HepG2 (cell line): Measurements from ENCODE around the gene SPNS2. TPM values are rescaled to one million over a fixed set of nuclear protein-coding genes. Genes with fewer than 3 reads are reported as not detected.
A peak's percentile ranks its signal among the peaks of the same experiment; 100 is the strongest.

Experiments
- ARID3A ChIP-seq: IDR thresholded peaks from 2 replicates; pipeline ENCODE4 v1.6.1; 2012; ENCODE audit warnings: low read depth, low read length, improper control_type of control experiment
- ARID5B ChIP-seq: IDR thresholded peaks from 2 replicates; pipeline ENCODE4 v1.4.0; 2020; ENCODE audit warnings: mild to moderate bottlenecking, missing genetic modification reagents
- ATF3 ChIP-seq: sonication (generic); formaldehyde crosslinking; IDR thresholded peaks from 2 replicates; pipeline ENCODE4 v1.4.0; 2020; ENCODE audit warnings: missing genetic modification reagents
- BCL6 ChIP-seq: IDR thresholded peaks from 2 replicates; pipeline ENCODE4 v1.6.1; 2016; ENCODE audit warnings: missing genetic modification reagents, missing compliant biosample characterization
- CBX5 ChIP-seq: sonication (generic); formaldehyde crosslinking; IDR thresholded peaks from 2 replicates; pipeline ENCODE4 v1.4.0; 2020; ENCODE audit warnings: missing genetic modification reagents, borderline replicate concordance
- CSRNP1 ChIP-seq: sonication (generic); formaldehyde crosslinking; IDR thresholded peaks from 2 replicates; pipeline ENCODE4 v1.8.1; 2023; ENCODE audit warnings: mild to moderate bottlenecking, missing genetic modification reagents
- GPN1 ChIP-seq: sonication (generic); formaldehyde crosslinking; IDR thresholded peaks from 2 replicates; pipeline ENCODE4 v1.5.1; 2020; ENCODE audit warnings: missing genetic modification reagents, borderline replicate concordance
- HDAC6 ChIP-seq: fragments of 200-600 bp; sonication (generic); IDR thresholded peaks from 2 replicates; pipeline ENCODE4 v1.7.0; 2017; ENCODE audit warnings: mild to moderate bottlenecking, antibody characterized with exemption, low read length, low read depth
- KLF13 ChIP-seq: sonication (generic); formaldehyde crosslinking; IDR thresholded peaks from 2 replicates; pipeline ENCODE4 v1.4.0; 2020; ENCODE audit warnings: mild to moderate bottlenecking, missing genetic modification reagents
- MEIS1 ChIP-seq: sonication (generic); formaldehyde crosslinking; IDR thresholded peaks from 2 replicates; pipeline ENCODE4 v1.9.0; 2021; ENCODE audit warnings: mild to moderate bottlenecking, missing genetic modification reagents, moderate library complexity, borderline replicate concordance
- MXD1 ChIP-seq: sonication (generic); formaldehyde crosslinking; IDR thresholded peaks from 2 replicates; pipeline ENCODE4 v1.4.0; 2020; ENCODE audit warnings: mild to moderate bottlenecking, missing genetic modification reagents
- PAWR ChIP-seq: sonication (generic); formaldehyde crosslinking; IDR thresholded peaks from 2 replicates; pipeline ENCODE4 v1.4.0; 2020; ENCODE audit warnings: missing genetic modification reagents, mild to moderate bottlenecking, borderline replicate concordance
- PITX1 ChIP-seq: sonication (generic); formaldehyde crosslinking; IDR thresholded peaks from 2 replicates; pipeline ENCODE4 v1.5.1; 2020; ENCODE audit warnings: mild to moderate bottlenecking, missing genetic modification reagents
- POLR2A ChIP-seq, 2 experiments: IDR thresholded peaks; 2 replicates each; pipeline ENCODE4 v1.6.1; 2011; ENCODE audit warnings: low read depth in 2 of 2, low read length in 2 of 2, mild to moderate bottlenecking in 1 of 2, moderate library complexity in 1 of 2; ENCODE audit not compliant: insufficient read depth in 1 of 2
- RFX5 ChIP-seq: IDR thresholded peaks from 2 replicates; pipeline ENCODE4 v1.6.1; 2011; ENCODE audit warnings: low read depth, low read length, improper control_type of control experiment
- STAG1 ChIP-seq: sonication (generic); formaldehyde crosslinking; IDR thresholded peaks from 2 replicates; pipeline ENCODE4 v1.4.0; 2020; ENCODE audit warnings: missing genetic modification reagents
- THYN1 ChIP-seq: sonication (generic); formaldehyde crosslinking; IDR thresholded peaks from 2 replicates; pipeline ENCODE4 v1.8.1; 2023; ENCODE audit warnings: low read depth, mild to moderate bottlenecking, moderate library complexity, missing genetic modification reagents, borderline replicate concordance
- ZNF430 ChIP-seq: sonication (generic); formaldehyde crosslinking; IDR thresholded peaks from 2 replicates; pipeline ENCODE4 v1.9.0; 2021; ENCODE audit warnings: mild to moderate bottlenecking, missing genetic modification reagents
- ZNF577 ChIP-seq: sonication (generic); formaldehyde crosslinking; IDR thresholded peaks from 2 replicates; pipeline ENCODE4 v1.4.0; 2020; ENCODE audit warnings: mild to moderate bottlenecking, low read depth, missing genetic modification reagents, borderline replicate concordance
- ZNF614 ChIP-seq: IDR thresholded peaks from 2 replicates; pipeline ENCODE4 v1.6.1; 2018; ENCODE audit warnings: missing biosample characterization, missing genetic modification reagents, inconsistent platforms, borderline replicate concordance
- ZNF652 ChIP-seq: IDR thresholded peaks from 2 replicates; pipeline ENCODE4 v1.6.1; 2016; ENCODE audit warnings: low read depth, borderline replicate concordance
- ZNF788 ChIP-seq: sonication (generic); formaldehyde crosslinking; IDR thresholded peaks from 2 replicates; pipeline ENCODE4 v1.5.0; 2020; ENCODE audit warnings: mild to moderate bottlenecking, missing genetic modification reagents, borderline replicate concordance
- ZSCAN25 ChIP-seq: sonication (generic); formaldehyde crosslinking; IDR thresholded peaks from 2 replicates; pipeline ENCODE4 v1.8.0; 2022; ENCODE audit warnings: mild to moderate bottlenecking, missing genetic modification reagents
- polyA plus RNA-seq, 8 experiments: library from polyadenylated mRNA; depleted of rRNA in 3 of 8; stranded (reverse) in 7 of 8; unstranded in 1 of 8; fragments of >200 nt; fragmentation: Illumina TruSeq in 4 of 8; extraction: Trizol in 4 of 8; gene quantifications; 2 replicates each; pipeline versions ENCODE4 v1.2.1 to v1.2.3, GENCODE V29; 2011 to 2016; ENCODE audit warnings: low read depth in 4 of 8, missing spikeins in 1 of 8, mixed read lengths in 1 of 8; ENCODE audit not compliant: insufficient read depth in 1 of 8
- total RNA-seq, 5 experiments: library from RNA; depleted of rRNA; stranded (reverse); fragments of >200 nt; fragmentation: Illumina TruSeq; extraction: Trizol; gene quantifications; 2 replicates each; pipeline ENCODE4 v1.2.3, GENCODE V29; 2016; ENCODE audit warnings: low read depth in 1 of 5

The SPNS2 gene
- total and polyA plus RNA-seq, 2 of the 13 experiments (the other 11 are each of a cell fraction or from before 2014, with no cell fraction given): 0.01 TPM; not detected in 1

GRCh38 chr17:4566785-4567184 is 68.1 kb downstream of the SPNS2 start (continued):
- no peak for TF ChIP-seq ARID3A
- no peak for TF ChIP-seq POLR2A (IDR thresholded peaks at IDR 0.05; ENCODE audit: insufficient read depth in 1 of 2, low read depth in 2 of 2, low read length in 2 of 2)
- no peak for TF ChIP-seq MXD1 (CRISPR knock-in tag)
- no peak for TF ChIP-seq ZNF652 (CRISPR knock-in tag)
- TF ChIP-seq RFX5: no peak
- no peak for TF ChIP-seq ZNF577 (CRISPR knock-in tag)
- TF ChIP-seq HDAC6: no peak
- no peak for TF ChIP-seq PITX1 (CRISPR knock-in tag)
- TF ChIP-seq ATF3 (CRISPR knock-in tag): no peak
- no peak for TF ChIP-seq THYN1 (CRISPR knock-in tag)
- TF ChIP-seq MEIS1 (CRISPR knock-in tag): no peak
- no peak for TF ChIP-seq ZSCAN25 (CRISPR knock-in tag)
- no peak for TF ChIP-seq CSRNP1 (CRISPR knock-in tag)
- peak; percentile 86 for TF ChIP-seq STAG1
- no peak for TF ChIP-seq PAWR (CRISPR knock-in tag)
- no peak for TF ChIP-seq KLF13
- no peak; the same call in 1 of the 2 replicates for TF ChIP-seq BCL6 (CRISPR knock-in tag)
- no peak for TF ChIP-seq ZNF614 (CRISPR knock-in tag)
- TF ChIP-seq ZNF788 (CRISPR knock-in tag): no peak
- no peak for TF ChIP-seq ZNF430 (CRISPR knock-in tag)
- TF ChIP-seq ARID5B (CRISPR knock-in tag): peak; percentile 10; the same call in 1 of the 2 replicates
- no peak for TF ChIP-seq GPN1
- no peak for TF ChIP-seq CBX5 (CRISPR knock-in tag)
